ENCODE results near the gene FER.
"Not testable (repeated sequence)": the region's sequence is repeated elsewhere in the genome, so short reads cannot be mapped to it uniquely, and the experiment has no call there.

Gene FER

DNA sequence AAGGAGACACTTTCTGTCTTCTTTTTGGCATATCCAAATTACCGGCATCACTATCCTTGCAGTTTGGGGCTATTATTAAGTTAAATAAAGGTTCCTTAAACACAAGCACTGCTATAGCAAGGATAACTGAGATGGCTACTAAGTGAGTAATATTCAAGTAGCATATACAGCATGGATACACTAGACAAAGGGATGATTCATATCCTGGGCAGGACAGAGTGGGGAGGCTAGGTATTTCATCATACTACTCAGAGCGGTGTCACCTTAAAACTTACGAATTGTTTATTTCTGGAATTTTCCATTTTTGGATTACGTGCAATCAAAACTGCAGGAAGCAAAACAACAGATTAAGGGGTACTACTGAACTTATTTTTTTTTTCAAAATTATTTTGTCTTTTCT is 54.1 kb downstream of the FER start:
- DNase-seq, result no peak

DNA sequence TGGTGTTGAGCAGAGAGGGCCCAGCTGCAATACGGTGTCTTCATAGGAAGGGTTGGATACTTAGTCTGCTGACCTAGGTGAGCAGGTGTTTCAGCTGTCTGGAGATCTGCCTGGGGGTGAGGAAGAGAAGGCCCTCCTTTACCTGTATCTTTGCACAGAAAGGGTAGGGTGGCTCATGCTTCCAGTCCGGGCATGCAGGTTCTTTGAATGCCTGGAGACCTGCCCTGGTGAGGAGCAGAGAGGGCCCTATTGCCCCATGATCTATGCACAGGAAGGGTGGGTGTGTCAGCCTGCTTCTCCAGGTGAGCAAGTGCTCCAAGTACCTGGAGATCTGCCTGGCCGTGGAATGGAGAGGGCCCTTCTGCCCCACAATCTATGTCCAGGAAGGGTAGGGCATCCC is 63.0 kb downstream of the FER start:
- DNase-seq, result no peak

DNA sequence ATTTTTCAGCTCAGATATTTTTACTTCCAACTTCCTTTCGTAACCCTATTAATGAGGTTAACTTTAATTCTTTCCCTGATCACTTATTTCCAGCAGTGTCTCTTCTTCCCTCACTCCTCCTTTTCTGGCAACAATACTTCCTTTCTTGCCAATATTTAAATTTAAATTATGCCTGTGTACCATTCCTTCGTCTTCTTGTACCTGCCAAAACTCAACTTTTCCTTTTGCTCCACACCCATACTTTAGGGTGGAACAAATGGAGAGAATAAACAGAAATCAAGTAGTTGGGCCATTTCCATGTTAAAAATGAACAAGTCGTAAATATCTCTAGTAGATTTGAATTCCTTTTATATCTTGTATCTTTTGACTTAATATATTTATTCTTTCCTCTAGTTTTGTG is 66.0 kb downstream of the FER start:
- DNase-seq, result no peak

DNA sequence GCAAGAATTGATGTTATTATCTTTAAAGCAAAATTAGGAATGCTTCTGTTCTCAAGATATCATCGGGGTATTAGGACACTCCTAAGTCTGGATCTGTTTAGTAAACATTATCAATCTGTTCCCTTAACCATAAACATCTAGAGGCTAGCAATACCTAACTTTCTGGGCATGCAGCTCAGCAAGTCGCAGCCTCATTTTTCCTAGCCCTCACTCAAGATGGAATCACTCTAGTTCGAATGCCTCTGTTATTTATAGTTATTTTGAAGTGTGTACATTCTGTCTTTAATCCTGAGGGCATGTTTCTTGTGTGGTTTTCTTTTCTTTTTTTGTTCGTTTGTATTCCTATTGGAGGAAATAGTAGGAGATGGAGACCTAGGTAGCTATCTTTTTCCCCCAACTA is 66.9 kb downstream of the FER start:
- DNase-seq, result no peak

DNA sequence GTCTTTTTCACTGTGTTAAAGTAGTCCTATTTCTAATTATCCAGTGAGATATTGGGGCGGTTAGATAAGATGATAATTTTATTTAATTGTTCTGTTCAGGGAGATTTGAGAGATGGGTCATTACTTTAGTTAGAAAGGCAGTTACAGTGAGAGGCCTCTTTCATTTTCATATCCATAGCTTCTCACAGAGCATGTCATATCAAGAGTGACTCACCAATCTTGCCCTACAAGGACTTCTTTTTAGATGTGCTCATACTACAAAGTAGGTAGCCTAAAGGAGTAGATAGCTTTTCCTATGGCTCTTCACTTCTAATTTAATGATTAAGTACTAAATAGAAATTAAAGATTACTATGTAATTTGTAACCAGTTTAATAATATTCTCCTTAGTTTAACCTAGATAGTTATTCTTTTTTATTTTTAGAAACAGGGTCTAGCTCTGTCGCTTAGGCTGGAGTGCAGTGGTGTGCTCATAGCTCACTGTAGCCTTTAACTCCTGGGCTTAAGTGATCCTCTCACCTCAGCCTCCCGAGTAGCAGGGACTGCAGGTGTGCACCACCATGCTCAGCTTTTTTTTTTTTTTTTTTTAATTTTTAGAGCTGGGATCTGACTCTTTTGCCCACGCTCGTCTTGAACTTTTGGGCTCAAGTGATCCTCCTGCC is 71.0 kb downstream of the FER start:
- no peak for DNase-seq

DNA sequence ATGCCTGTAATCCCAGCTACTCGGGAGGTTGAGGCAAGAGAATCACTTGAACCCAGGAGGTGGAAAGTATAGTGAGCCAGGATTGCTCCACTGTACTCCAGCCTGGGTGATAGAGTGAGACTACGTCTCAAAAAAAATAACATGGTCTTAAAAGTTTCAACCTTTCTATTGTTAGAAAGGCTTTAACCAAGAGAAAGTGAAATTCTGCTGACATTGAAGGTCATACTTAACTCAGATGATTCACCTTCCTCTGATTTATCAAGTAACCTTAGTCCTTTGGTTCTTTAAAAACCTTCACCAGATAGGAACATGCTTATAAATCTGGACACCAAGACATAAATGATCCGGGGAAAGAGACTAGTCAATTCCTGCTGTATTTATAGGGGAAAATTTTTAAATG is 73.3 kb downstream of the FER start:
- DNase-seq, result no peak

DNA sequence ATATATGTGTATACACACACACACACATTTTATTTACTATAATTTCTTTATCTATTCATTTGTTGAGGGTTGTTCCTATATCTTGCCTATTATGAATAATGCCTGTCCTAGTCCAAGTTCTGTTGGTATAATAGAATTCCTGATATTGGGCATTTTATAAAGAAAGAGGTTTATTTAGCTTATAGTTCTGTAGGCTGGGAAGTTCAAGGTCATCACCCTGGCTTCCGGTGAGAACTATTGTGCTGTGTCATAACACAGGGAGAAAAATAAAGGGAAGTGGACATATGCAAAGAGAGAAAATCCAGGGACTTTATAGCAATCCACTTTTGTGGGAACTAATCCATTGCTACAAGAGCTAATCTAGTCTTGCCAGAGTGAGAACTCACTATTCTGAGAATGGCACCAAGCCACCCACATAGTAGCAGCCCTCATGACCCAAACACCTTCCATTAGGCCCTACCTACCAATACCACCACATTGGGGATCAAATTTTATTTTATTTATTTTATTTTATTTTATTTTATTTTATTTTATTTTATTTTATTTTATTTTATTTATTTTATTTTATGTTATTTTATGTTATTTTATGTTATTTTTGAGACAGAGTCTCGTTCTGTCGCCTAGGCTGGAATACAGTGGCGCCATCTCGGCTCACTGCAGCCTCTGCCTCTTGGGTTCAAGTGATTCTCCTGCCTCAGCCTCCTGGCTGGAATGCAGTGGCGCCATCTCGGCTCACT is 74.7 kb downstream of the FER start:
- DNase-seq, result no peak

DNA sequence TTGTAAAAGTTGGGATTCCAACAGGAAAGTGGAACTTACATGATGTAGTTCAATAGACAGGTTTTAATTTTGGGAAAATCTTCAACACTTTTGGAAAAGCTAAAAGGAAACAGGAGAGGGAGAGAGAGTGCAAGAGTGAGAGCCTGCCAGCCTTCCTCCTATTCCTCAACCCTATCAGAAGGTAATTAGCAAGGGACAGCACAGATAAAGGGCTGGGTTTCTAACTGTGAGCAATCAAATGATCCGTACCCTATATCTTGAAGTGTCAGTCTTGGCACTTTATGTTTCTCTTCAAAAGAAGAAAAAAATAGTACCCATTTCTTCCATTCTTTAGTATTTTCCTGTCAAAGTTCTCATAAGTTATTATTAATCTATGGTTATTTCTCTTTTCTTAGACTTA is 79.4 kb downstream of the FER start:
- DNase-seq, result no peak

DNA sequence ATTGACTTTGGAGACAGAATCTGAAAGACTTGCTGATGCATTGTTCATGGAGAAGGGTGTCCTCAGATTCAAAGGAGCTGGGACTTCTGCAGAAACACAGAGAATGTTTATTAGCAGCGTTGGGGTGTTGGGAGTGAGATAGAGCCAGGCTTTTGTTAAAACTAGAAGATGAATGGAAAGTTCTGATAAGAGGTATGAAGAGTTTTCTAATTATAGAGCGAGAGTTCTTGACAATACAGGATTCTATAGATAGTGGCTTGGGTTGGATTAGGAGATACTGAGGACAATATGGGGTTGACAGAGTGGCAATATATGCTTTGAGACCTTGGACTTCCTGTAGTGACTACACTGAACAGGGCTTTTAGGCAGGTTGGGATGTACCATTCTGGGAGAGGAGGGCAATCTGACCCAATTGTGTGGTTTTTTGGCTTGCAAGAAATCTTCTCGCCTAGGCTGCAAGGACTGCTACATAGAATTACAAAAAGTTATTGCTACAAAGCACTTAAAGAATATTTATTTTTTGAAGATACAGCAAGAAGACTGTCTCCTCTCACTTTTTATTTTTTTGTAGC is 83.1 kb downstream of the FER start:
- DNase-seq, result no peak

DNA sequence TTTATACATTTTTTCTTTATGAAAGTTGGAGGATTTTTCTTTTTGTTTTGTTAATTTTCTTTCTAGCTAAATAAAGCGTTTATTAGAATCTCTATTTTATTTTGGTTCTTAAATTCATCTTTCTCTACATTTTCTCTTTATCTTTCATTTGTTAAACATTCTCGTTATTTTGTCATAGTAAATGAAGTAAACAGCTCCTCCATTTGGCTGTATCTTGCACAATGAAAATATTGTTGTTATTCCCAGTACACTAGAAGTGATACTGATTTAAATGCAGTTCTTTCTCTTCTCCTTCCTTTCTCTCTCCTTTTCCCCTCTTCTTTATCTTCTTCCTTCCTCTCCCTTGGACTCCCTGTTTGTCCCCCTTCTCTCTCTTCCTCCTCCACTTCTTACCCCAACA is 88.8 kb downstream of the FER start:
- DNase-seq, result no peak

DNA sequence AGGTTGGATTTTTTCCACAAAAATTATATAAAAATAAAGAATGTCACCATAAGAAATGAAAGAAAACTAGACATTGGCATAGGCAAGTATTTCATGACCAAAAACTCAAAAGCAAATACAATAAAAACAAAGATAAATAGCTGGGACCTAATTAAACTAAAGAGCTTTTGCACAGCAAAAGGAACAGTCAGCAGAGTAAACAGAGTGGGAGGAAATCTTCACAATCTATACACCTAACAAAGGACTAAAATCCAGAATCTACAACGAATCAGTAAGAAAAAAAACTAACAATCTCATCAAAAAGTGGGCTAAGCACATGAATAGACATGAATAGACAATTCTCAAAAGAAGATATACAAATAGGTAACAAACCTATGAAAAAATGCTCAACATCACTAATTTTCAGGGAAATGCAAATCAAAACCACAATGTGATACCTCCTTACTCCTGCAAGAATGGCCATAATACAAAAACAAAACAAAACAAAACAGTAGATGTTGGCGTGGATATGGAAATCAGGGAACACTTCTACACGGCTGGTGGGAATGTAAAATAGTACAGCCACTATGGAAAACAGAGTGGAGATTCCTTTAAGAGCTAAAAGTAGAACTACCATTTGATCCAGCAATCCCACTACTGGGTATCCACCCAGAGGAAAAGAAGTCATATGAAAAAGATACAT is 94.7 kb downstream of the FER start:
- not testable (repeated sequence) for DNase-seq

DNA sequence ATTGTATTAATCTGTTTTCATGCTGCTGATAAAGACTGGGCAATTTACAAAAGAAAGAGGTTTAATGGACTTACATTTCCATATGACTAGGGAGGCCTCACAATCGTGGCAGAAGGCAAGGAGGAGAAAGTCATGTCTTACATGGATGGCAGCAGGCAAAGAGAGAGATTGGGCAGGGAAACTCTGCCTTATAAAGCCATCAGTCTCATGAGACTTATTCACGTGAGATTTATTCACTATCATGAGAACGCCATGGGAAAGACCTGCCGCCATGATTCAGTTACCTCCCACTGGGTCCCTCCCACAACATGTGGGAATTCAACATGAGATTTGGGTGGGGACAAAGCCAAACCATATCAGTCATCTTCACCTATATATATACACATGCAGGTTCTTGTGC is 103.4 kb downstream of the FER start:
- DNase-seq, result not testable (repeated sequence)

DNA sequence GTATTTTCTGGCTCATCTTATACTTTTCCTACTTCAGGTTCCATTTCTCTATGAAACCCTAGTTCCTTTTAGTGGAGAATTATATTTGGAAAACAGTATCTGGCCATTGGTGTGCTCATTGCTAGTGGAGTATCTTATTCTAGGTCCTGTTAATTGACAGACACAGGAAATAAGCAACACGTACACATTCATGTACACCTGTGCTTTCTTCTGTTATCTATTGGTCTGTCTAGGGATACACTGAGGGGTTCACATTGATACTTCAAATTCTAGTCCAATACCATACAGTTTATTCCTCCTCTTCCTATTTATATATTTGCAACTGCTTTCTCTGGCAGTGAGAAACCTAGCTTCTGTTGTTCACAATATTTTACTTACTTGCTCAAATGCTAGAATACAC is 110.2 kb downstream of the FER start:
- DNase-seq, result no peak

DNA sequence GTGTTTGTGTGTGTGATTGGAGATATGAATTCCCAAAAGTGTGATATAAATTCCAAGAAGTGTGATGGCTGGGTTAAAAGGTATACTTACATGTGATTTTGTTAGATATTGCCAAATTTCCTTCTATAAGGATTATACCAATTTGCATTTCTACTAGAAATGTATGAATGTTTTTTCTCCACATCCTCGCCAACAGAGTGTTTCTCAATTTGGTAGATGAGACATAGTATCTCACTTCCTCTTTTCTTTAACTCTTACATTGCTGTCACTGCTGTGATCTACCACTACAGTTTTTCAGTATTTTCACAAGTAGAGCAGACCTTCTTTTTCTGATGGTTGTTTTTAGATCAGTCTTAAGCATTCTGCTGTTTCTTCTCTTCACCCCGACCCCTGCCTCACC is 111.3 kb downstream of the FER start:
- no peak for DNase-seq

DNA sequence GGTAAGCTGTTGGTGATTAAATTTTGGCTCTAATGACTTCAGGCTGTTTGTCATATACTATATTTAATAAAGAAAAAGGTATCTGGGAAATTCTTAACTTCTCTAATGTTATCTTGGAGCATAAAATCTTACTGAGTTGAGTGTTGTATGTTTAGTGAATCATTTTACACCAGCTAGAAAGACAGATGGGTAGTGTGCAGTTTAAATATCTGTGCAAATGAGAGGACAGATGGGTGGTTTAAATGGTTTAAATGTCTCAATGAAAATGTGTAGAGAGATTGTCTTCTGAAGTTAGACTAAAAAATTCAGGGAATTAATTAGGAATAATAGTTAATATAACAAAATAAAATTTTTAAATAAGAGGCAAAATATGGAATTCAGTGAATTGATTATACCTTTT is 114.5 kb downstream of the FER start:
- DNase-seq, result no peak

DNA sequence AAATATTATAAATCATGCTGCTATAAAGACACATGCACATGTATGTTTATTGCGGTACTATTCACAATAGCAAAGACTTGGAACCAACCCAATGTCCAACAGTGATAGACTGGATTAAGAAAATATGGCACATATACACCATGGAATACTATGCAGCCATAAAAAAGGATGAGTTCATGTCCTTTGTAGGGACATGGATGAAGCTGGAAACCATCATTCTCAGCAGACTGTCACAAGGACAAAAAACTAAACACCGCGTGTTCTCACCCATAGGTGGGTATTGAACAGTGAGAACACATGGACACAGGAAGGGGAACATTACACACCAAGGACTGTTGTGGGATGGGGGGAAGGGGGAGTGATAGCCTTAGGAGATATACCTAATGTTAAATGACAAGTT is 118.4 kb downstream of the FER start:
- not testable (repeated sequence) for DNase-seq

DNA sequence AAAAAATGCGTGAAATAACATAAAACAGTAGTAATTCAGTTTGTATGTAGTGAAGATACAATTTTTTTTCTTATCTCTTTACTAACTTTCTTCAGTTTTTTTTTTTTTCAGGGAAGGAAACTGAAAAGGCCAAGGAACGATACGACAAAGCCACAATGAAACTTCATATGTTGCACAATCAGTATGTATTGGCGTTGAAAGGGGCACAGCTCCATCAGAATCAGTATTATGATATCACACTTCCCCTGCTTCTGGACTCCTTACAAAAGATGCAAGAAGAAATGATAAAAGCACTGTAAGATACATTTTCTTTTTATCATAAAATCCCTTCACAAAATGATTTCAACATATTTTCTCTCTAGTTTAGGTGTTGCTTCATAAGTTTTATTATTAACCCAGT is 120.0 kb downstream of the FER start:
- DNase-seq, result no peak

DNA sequence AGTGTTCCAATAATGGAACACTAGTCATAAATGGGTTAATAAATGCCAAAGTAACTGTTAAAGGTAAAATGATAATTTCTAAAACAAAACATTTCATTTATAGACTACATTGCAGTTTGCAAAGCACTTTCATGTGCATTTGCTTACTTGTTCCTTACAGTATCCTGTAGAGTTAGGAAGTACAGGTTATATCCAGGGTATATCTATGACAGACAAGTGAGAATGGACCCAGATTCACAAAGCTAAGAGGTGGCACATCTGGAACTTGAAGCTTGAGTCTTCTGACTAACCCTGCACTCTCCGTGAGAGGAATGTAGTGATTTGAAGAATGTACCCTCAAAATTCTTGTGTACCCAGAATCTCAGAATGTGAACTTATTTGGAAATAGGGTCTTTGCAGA is 121.4 kb downstream of the FER start:
- no peak for DNase-seq

DNA sequence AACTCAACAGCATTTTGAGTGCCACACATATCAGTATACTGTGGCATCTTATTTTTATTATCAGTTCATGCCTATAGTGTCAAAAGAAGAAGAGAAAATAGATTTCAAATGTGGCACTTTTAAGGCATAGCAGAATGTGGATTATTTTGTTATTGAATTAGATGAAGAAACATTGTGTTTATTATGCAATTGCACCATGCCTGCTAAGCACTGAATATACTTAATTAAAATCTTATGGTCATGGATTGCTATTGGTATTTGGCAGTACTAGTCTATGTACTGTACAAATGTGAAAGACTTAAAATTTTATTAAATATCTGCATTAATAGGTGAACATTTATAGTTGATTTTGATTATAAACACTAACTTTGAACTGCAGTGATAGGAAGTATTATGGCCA is 128.8 kb downstream of the FER start:
- DNase-seq, result no peak

DNA sequence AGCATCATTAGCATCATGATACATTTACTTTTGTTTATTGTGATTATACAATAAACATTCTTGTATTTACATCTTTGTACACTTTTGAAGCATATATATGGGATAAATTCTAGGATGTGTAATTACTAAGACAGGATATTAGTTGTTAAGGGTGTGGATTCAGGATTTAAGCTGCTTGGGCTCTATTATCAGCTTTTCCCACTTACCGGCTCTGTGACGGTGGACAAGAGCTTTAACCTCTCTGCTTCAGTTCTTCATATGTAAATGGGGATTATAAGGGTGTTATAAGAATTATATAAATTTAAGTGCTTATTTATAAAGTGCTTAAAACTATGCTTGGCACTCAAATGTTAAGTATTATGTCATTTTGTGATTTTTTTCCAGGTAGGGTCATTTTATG is 131.1 kb downstream of the FER start:
- no peak for DNase-seq

DNA sequence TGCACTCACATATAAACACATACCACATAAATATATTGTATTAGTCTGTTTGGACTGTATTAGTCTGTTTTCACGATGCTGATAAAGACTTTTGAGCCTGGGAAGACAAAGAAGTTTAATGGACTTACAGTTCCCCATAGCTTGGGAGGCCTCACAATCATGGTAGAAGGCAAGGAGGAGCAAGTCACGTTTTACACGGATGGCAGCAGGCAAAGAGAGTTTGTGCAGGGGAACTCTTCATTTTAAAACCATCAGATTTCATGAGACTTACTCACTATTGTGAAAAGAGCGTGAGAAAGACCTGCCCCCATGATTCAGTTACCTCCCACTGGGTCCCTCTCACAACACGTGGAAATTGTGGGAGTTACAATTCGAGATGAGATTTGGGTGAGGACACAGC is 133.4 kb downstream of the FER start:
- no peak for DNase-seq

DNA sequence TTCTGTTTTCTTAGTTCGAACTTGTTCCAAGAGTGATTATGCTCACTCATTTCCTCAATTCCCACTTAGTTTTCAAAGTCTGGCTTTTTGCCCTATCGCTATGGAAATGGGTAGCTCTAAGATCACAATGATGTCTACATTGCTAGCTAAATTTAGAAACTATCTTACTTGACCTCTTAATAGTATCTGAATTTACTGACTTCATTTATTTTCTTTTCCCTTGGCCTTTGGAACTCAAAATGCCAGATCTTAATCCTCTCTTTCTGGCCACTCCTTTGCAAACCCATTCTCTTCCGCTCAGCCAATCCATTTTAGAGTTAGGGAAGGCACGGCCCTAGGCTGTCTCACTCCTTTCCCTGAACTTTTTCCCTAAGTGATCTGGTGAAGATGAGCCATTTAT is 137.0 kb downstream of the FER start:
- no peak for DNase-seq

DNA sequence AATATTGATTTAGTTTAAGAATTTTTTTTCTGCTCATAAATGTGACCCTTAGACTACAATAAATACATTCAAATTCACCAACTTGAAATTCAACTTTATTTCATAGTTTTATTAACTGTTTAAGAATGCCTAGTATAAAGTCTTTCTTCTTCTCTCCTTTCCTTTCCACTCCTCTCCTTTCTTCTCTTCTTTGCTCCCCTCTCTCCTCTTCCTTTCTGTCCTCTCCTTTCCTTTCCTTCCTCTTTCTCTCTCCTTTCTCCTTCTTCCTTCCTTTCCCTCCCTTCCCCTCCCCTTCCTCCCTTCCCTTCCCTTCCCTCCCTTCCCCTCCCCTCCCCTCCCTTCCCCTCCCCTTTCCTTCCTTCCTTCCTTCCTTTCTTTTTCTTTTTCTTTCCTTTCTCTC is 150.6 kb downstream of the FER start:
- no peak for DNase-seq

DNA sequence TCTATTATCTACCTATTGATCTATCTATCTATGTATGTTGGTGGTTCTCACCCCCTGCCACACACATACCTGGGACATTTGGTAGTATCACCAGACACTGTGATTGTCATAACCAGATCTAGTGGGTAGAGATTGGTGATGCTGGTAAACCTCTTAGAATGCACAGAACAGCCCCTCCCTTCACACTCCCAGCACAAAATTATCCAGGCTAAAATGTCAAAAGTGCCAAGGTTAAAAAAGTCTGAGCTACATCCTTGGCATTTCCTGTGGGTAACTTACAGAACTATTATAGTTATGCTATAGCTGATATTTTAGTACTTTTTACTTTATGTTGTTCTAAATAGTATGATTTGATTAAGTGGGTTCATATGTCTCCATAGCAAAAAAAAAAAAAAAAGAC is 151.0 kb downstream of the FER start:
- no peak for DNase-seq
